ENCODE measurements around the gene FBXL22. TPM values are rescaled to one million over a fixed set of nuclear protein-coding genes. Genes with fewer than 3 reads are reported as not detected.

The FBXL22 gene
- total and polyA plus RNA-seq, 2 experiments from 2014 or later = 0.26 TPM; not detected in 1

GRCh38 chr15:63551400-63551799, 45.8 kb upstream of the FBXL22 start (continued):
- TF ChIP-seq ETS1 (IDR thresholded peaks at IDR 0.05) (no peak), STAT1 (IDR thresholded peaks at IDR 0.05; ENCODE audit: unreplicated experiment) (no peak), NANOG (IDR thresholded peaks at IDR 0.05; ENCODE audit: borderline replicate concordance) (no peak), ZNF114 (CRISPR knock-in tag; IDR thresholded peaks at IDR 0.05) (no peak), JUNB (IDR thresholded peaks at IDR 0.05; ENCODE audit: unreplicated experiment) (no peak)
- TF ChIP-seq, protein P1, sequence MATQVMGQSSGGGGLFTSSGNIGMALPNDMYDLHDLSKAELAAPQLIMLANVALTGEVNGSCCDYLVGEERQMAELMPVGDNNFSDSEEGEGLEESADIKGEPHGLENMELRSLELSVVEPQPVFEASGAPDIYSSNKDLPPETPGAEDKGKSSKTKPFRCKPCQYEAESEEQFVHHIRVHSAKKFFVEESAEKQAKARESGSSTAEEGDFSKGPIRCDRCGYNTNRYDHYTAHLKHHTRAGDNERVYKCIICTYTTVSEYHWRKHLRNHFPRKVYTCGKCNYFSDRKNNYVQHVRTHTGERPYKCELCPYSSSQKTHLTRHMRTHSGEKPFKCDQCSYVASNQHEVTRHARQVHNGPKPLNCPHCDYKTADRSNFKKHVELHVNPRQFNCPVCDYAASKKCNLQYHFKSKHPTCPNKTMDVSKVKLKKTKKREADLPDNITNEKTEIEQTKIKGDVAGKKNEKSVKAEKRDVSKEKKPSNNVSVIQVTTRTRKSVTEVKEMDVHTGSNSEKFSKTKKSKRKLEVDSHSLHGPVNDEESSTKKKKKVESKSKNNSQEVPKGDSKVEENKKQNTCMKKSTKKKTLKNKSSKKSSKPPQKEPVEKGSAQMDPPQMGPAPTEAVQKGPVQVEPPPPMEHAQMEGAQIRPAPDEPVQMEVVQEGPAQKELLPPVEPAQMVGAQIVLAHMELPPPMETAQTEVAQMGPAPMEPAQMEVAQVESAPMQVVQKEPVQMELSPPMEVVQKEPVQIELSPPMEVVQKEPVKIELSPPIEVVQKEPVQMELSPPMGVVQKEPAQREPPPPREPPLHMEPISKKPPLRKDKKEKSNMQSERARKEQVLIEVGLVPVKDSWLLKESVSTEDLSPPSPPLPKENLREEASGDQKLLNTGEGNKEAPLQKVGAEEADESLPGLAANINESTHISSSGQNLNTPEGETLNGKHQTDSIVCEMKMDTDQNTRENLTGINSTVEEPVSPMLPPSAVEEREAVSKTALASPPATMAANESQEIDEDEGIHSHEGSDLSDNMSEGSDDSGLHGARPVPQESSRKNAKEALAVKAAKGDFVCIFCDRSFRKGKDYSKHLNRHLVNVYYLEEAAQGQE (IDR thresholded peaks at IDR 0.05; ENCODE audit: unreplicated experiment) = no peak

DNA sequence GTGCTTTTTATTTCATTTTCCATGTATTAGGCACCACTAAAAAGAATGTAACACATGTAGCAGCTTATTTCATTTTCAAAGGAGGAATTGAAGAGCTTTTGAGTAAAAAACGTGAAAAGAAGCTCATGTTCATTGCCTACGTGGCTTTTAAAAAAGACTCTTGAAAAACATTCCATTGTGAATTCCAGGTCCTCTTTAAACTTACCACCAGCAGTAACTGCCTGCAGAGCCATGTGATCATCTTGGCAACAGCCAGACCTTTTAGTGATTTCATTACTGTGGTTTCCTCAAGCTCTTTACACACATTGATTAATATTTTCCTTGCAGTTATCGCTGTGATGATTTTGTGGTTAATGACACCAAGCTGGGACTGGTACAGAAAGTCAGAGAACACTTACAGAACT, 43.8 kb upstream of the FBXL22 start:
- DNase-seq (ENCODE audit: low spot score) (peak; percentile 67), ATAC-seq (peak; percentile 70)
- Histone ChIP-seq H4K20me1 (replicated peaks; ENCODE audit: insufficient read depth) (no peaks in the 10 kb centered on the region), H3K4me2 (peak overlapping the region; percentile 23; the same call in 1 of the 2 replicates), H2AFZ (no peak overlapping the region), H3F3A (replicated peaks; ENCODE audit: low read depth) (no peaks in the 10 kb centered on the region), H3K9me2 (ENCODE audit: insufficient read depth) (no peaks in the 10 kb centered on the region), H3K79me2 (replicated peaks; ENCODE audit: insufficient read depth) (no peaks in the 10 kb centered on the region), H3K4me3 (no peak overlapping the region), H3K27me3 (ENCODE audit: insufficient read depth) (no peaks in the 10 kb centered on the region), H3K36me3 (ENCODE audit: insufficient read depth) (no peaks in the 10 kb centered on the region), H3K27ac (ENCODE audit: low read depth) (peak overlapping the region; percentile 36; the same call in 1 of the 2 replicates), H3K4me1 (ENCODE audit: insufficient read depth) (peaks cover 15% of the 10 kb centered on the region)
- Mint-ChIP-seq H3K36me3 (ENCODE audit: low read depth) (no peaks in the 10 kb centered on the region; the same call in 2 of the 3 replicates), H3K27ac (peak overlapping the region; percentile 95), H3K4me1 (peaks cover 33% of the 10 kb centered on the region), H3K27me3 (ENCODE audit: insufficient read depth, low read depth, poor library complexity) (peaks cover 4% of the 10 kb centered on the region), H3K4me3 (peak overlapping the region; percentile 36; the same call in 2 of the 3 replicates), H3K9me3 (no peaks in the 10 kb centered on the region)
- TF ChIP-seq ETS1 (IDR thresholded peaks at IDR 0.05) = no peak

DNA sequence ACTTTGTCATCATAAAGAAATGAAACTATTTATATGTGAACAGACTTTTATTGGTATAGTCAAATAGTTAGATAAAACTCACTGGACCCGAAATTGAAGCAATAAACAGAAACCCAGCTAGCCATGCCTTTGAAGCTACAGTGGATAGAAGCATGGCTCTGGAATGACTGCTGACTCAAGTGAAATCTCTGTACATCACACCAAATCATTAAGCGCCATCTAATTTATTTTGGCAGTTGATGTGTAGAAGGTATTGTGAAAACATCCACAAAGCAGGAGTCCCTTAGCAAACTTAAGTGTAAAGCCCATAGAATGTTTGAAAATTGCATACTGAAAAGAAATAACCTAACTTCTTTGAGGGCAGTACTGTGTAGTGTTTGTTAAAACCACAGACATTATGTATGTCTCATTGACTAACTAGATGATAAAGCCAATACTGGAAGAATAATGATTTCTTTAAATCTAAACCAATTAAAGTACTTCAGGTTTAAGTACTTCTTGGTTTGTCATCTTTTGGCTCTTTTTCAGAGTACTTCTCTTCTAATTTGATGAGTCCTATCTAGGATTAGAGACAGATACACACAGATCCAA, 42.8 kb upstream of the FBXL22 start:
- no peaks in the 10 kb centered on the region for H3F3A ChIP-seq (replicated peaks; ENCODE audit: low read depth)
- ATAC-seq (no peak), DNase-seq (ENCODE audit: low spot score) (no peak)
- peaks cover 22% of the 10 kb centered on the region for H3K4me1 ChIP-seq (ENCODE audit: insufficient read depth)
- no peak overlapping the region for H3K27ac ChIP-seq (ENCODE audit: low read depth)
- no peaks in the 10 kb centered on the region for H3K36me3 ChIP-seq (ENCODE audit: insufficient read depth)
- H3K27me3 Mint-ChIP-seq (ENCODE audit: insufficient read depth, low read depth, poor library complexity) = peaks cover 4% of the 10 kb centered on the region
- H3K27me3 ChIP-seq (ENCODE audit: insufficient read depth) = no peaks in the 10 kb centered on the region
- no peaks in the 10 kb centered on the region; the same call in 2 of the 3 replicates for H3K36me3 Mint-ChIP-seq (ENCODE audit: low read depth)
- H3K9me3 Mint-ChIP-seq = no peaks in the 10 kb centered on the region
- no peaks in the 10 kb centered on the region for H3K9me2 ChIP-seq (ENCODE audit: insufficient read depth)
- no peaks in the 10 kb centered on the region for H3K79me2 ChIP-seq (replicated peaks; ENCODE audit: insufficient read depth)
- no peak overlapping the region for H3K4me3 ChIP-seq
- H2AFZ ChIP-seq = no peak overlapping the region
- no peaks in the 10 kb centered on the region for H4K20me1 ChIP-seq (replicated peaks; ENCODE audit: insufficient read depth)
- peaks cover 37% of the 10 kb centered on the region for H3K4me1 Mint-ChIP-seq
- H3K27ac Mint-ChIP-seq = no peak overlapping the region
- no peak overlapping the region for H3K4me2 ChIP-seq
- H3K4me3 Mint-ChIP-seq = no peak overlapping the region; the same call in 2 of the 3 replicates
- TF ChIP-seq NANOG (IDR thresholded peaks at IDR 0.05; ENCODE audit: borderline replicate concordance) (no peak), POLR2AphosphoS5 (IDR thresholded peaks at IDR 0.05; ENCODE audit: low read depth) (no peak), CREB1 (CRISPR knock-in tag; IDR thresholded peaks at IDR 0.05; ENCODE audit: low read depth) (no peak), JUNB (IDR thresholded peaks at IDR 0.05; ENCODE audit: unreplicated experiment) (no peak), ZNF114 (CRISPR knock-in tag; IDR thresholded peaks at IDR 0.05) (no peak), STAT1 (IDR thresholded peaks at IDR 0.05; ENCODE audit: unreplicated experiment) (no peak)
- TF ChIP-seq, protein P1 (IDR thresholded peaks at IDR 0.05; ENCODE audit: unreplicated experiment) = no peak
- TF ChIP-seq, protein P2, sequence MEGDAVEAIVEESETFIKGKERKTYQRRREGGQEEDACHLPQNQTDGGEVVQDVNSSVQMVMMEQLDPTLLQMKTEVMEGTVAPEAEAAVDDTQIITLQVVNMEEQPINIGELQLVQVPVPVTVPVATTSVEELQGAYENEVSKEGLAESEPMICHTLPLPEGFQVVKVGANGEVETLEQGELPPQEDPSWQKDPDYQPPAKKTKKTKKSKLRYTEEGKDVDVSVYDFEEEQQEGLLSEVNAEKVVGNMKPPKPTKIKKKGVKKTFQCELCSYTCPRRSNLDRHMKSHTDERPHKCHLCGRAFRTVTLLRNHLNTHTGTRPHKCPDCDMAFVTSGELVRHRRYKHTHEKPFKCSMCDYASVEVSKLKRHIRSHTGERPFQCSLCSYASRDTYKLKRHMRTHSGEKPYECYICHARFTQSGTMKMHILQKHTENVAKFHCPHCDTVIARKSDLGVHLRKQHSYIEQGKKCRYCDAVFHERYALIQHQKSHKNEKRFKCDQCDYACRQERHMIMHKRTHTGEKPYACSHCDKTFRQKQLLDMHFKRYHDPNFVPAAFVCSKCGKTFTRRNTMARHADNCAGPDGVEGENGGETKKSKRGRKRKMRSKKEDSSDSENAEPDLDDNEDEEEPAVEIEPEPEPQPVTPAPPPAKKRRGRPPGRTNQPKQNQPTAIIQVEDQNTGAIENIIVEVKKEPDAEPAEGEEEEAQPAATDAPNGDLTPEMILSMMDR (conservative IDR thresholded peaks at IDR 0.05; ENCODE audit: low read depth in 2 of 2) = no peak

All from GM23338 (cell line).